ENCODE data around the gene HOXD9. TPM values are rescaled to one million over a fixed set of nuclear protein-coding genes. Genes with fewer than 3 reads are reported as not detected.
A peak's percentile ranks its signal among the peaks of the same experiment; 100 is the strongest.

HOXD9 gene
- total and polyA plus RNA-seq, 2 of the 8 experiments (the other 6 are each of a cell fraction or from before 2014, with no cell fraction given), result not detected

DNA sequence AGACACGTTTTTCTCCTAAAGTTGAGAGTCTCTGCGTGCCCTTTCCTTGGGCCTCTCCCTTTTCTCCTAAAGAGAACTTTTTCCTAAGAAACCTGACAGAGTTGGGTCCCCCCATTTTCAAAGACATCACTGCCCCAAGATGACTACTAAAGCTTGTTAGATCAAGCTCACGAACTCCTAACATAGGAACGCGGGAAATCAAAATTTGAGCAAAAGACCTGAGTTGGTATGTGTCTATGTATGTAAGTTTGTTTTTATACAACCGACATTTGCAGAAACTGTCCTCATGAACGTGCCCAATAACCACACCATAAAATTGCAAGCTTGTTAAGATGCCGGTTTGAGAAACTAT lies 28.6 kb upstream of the HOXD9 start:
- Histone ChIP-seq H3K18ac (ENCODE audit: extremely low read depth, low read length) (no peak overlapping the region), H2BK20ac (ENCODE audit: low read length) (no peak overlapping the region), H3K4me1 (replicated peaks in 1 of 4; ENCODE audit: control insufficient read depth in 3 of 4, insufficient read depth in 4 of 4, low read length in 3 of 4) (peaks cover 0 to 25% (median 15%) of the 10 kb centered on the region in 4 experiments; a peak in 6 of 7 replicates), H3K9me3 (ENCODE audit: insufficient read depth in 2 of 2, low read depth in 1 of 2, low read length in 1 of 2) (no peaks in the 10 kb centered on the region; a peak in 1 of 4 replicates), H2AFZ (ENCODE audit: low read length) (no peak overlapping the region), H2BK120ac (replicated peaks; ENCODE audit: low read depth, low read length) (no peak overlapping the region), H2AK5ac (ENCODE audit: low read depth, low read length) (no peak overlapping the region; the same call in 1 of the 2 replicates), H3K36me3 (ENCODE audit: control insufficient read depth in 2 of 4, insufficient read depth in 4 of 4, low read length in 3 of 4) (peaks cover 0 to 5% (median 0%) of the 10 kb centered on the region in 4 experiments; a peak in 1 of 8 replicates), H4K8ac (ENCODE audit: extremely low read depth, insufficient read depth, low read length) (no peak overlapping the region), H2BK12ac (ENCODE audit: low read depth, low read length) (no peak overlapping the region), H3K79me2 (ENCODE audit: control insufficient read depth in 1 of 2, insufficient read depth in 2 of 2, low read length in 2 of 2) (no peaks in the 10 kb centered on the region), H3K4me3 (ENCODE audit: extremely low read depth in 1 of 4, insufficient read depth in 2 of 4, low read depth in 3 of 4, low read length in 4 of 4) (no peak overlapping the region), H3K79me1 (ENCODE audit: low read depth, low read length) (no peaks in the 10 kb centered on the region), H4K5ac (ENCODE audit: insufficient read length, low read depth, low read length) (no peak overlapping the region), H3K56ac (replicated peaks; ENCODE audit: insufficient read length, low read depth, low read length) (no peak overlapping the region), H4K91ac (replicated peaks; ENCODE audit: insufficient read length, low read length) (no peak overlapping the region), H3K4me2 (ENCODE audit: insufficient read depth in 1 of 2, low read depth in 2 of 2, low read length in 2 of 2) (peak overlapping the region in 1 of 2 experiments; percentile 66; a peak in 1 of 4 replicates), H3K14ac (ENCODE audit: insufficient read length) (no peak overlapping the region), H4K20me1 (replicated peaks in 1 of 2; ENCODE audit: control insufficient read depth in 1 of 2, insufficient read depth in 2 of 2, low read length in 2 of 2) (peaks cover 21 to 38% of the 10 kb centered on the region in 2 experiments), H2BK5ac (ENCODE audit: low read depth, low read length) (no peak overlapping the region), H3K23ac (ENCODE audit: insufficient read length) (no peak overlapping the region), H3K9ac (replicated peaks in 1 of 4; ENCODE audit: extremely low read depth in 1 of 4, low read depth in 3 of 4, low read length in 3 of 4) (no peak overlapping the region), H3K27me3 (replicated peaks in 1 of 4; ENCODE audit: control insufficient read depth in 3 of 4, extremely low read depth in 1 of 4, insufficient read depth in 3 of 4, low read length in 3 of 4) (peaks cover 79 to 98% (median 91%) of the 10 kb centered on the region in 4 experiments), H2BK15ac (ENCODE audit: low read length) (no peak overlapping the region), H3K4ac (replicated peaks; ENCODE audit: insufficient read length, low read depth, low read length) (no peak overlapping the region), H3K27ac (ENCODE audit: low read depth, low read length) (no peak overlapping the region), H3K23me2 (ENCODE audit: low read depth, low read length) (peaks cover 6% of the 10 kb centered on the region)
- no peak for DNase-seq (ENCODE audit: low read depth in 1 of 2, low spot score in 2 of 2)
- 21% methylated on average over 8 of the region's 8 CpGs; no CpG with 5 or more reads in 1 of the 2 experiments for WGBS, 2 experiments (ENCODE audit: extremely low coverage in 1 of 2, insufficient coverage in 1 of 2, insufficient read length in 1 of 2, insufficient replicate concordance in 2 of 2, low coverage in 1 of 2, low lambda C conversion rate in 2 of 2, missing lambda C conversion rate in 1 of 2)
- no peak for TF ChIP-seq GTF2F1 (IDR thresholded peaks at IDR 0.05; ENCODE audit: borderline replicate concordance, low read depth, low read length)
- no peak for TF ChIP-seq JUND (IDR thresholded peaks at IDR 0.05; ENCODE audit: low read length)
- 0 out of 2 replicates have a peak, but pooled peaks have one; percentile 1 for TF ChIP-seq CBX8 (IDR thresholded peaks at IDR 0.05; ENCODE audit: borderline replicate concordance, low read depth, low read length)
- TF ChIP-seq EZH2 (IDR thresholded peaks at IDR 0.05; ENCODE audit: low read depth, low read length, severe bottlenecking), result peak; percentile 83
- TF ChIP-seq SRF (IDR thresholded peaks at IDR 0.05; ENCODE audit: low read depth, low read length), result no peak
- peak; percentile 86; the same call in 1 of the 2 replicates for TF ChIP-seq SUZ12 (IDR thresholded peaks at IDR 0.05; ENCODE audit: low read length)
- CTCF ChIA-PET (ENCODE audit: partially characterized antibody), result interaction anchor here (0.5 to 6.5 kb wide), 9 partner anchors 11 to 843 kb away, joined by 3 to 130 read pairs (median 5); partner anchors contain the start of genes EVX2 and HOXD9
- POLR2A ChIA-PET (ENCODE audit: partially characterized antibody), result interaction anchor here (0.7 to 2.1 kb wide), 4 partner anchors 11 to 456 kb away, joined by 3 to 7 read pairs (median 5); no protein-coding TSS in a partner anchor
- no peak for FAIRE-seq
